ENCODE data around the gene ARL15. TPM values are rescaled to one million over a fixed set of nuclear protein-coding genes. Genes with fewer than 3 reads are reported as not detected.

The ARL15 gene
- total RNA-seq, 1 donor from 2014 or later: 29.5 TPM

- no peak overlapping the region for H3K27ac ChIP-seq
- TF ChIP-seq, protein P1, sequence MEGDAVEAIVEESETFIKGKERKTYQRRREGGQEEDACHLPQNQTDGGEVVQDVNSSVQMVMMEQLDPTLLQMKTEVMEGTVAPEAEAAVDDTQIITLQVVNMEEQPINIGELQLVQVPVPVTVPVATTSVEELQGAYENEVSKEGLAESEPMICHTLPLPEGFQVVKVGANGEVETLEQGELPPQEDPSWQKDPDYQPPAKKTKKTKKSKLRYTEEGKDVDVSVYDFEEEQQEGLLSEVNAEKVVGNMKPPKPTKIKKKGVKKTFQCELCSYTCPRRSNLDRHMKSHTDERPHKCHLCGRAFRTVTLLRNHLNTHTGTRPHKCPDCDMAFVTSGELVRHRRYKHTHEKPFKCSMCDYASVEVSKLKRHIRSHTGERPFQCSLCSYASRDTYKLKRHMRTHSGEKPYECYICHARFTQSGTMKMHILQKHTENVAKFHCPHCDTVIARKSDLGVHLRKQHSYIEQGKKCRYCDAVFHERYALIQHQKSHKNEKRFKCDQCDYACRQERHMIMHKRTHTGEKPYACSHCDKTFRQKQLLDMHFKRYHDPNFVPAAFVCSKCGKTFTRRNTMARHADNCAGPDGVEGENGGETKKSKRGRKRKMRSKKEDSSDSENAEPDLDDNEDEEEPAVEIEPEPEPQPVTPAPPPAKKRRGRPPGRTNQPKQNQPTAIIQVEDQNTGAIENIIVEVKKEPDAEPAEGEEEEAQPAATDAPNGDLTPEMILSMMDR (IDR thresholded peaks at IDR 0.05): no peak
- no peak for ATAC-seq
- no peaks in the 10 kb centered on the region for H3K36me3 ChIP-seq
- H3K27me3 ChIP-seq: no peaks in the 10 kb centered on the region
- H3K9me3 ChIP-seq: no peaks in the 10 kb centered on the region
- H3K4me3 ChIP-seq: no peak overlapping the region
- intact Hi-C loops (cut with DNase I): no loop called here
- no peaks in the 10 kb centered on the region for H3K4me1 ChIP-seq
- DNase-seq: no peak
Observed at GRCh38 chr5:53908757-53909156, 401.6 kb downstream of the ARL15 start.

DNA sequence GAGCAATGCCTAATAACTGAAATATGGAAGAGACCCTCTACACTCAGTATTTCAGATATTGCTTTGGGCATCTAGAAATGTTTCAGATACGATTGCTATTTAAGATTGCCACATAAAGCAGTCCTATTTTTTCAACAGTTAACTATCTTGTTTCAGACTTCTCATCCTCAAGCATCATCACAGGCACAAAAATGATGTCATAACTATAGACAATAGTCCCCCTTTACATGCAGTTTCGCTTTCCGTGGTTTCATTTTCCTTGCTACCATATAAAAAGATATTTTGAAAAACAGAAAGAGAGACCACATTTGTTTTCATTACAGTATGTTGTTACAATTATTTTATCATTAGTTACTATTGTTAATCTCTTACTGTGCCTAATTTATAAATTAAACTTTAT lies 402.5 kb downstream of the ARL15 start:
- ATAC-seq (no peak), DNase-seq (no peak)
- H3K36me3 ChIP-seq: no peaks in the 10 kb centered on the region
- no peaks in the 10 kb centered on the region for H3K27me3 ChIP-seq
- no peaks in the 10 kb centered on the region for H3K4me1 ChIP-seq
- no peak overlapping the region for H3K27ac ChIP-seq
- H3K9me3 ChIP-seq: no peaks in the 10 kb centered on the region
- no peak overlapping the region for H3K4me3 ChIP-seq
- TF ChIP-seq, protein P1 (IDR thresholded peaks at IDR 0.05): no peak
- intact Hi-C loops (cut with DNase I): no loop called here

- Histone ChIP-seq H3K27me3 (no peaks in the 10 kb centered on the region), H3K27ac (no peak overlapping the region), H3K4me3 (no peak overlapping the region), H3K4me1 (no peaks in the 10 kb centered on the region), H3K9me3 (no peaks in the 10 kb centered on the region), H3K36me3 (no peaks in the 10 kb centered on the region)
- TF ChIP-seq, protein P1 (IDR thresholded peaks at IDR 0.05): no peak
- intact Hi-C loops (cut with DNase I): no loop called here
- DNase-seq (no peak), ATAC-seq (no peak)
Observed at GRCh38 chr5:53906736-53907135, 403.6 kb downstream of the ARL15 start.

GRCh38 chr5:53902296-53902907 lies 408.0 kb downstream of the ARL15 start:
- H3K36me3 ChIP-seq: no peaks in the 10 kb centered on the region
- no peaks in the 10 kb centered on the region for H3K27me3 ChIP-seq
- ATAC-seq (no peak), DNase-seq (no peak)
- H3K9me3 ChIP-seq: no peaks in the 10 kb centered on the region
- H3K4me1 ChIP-seq: no peaks in the 10 kb centered on the region
- H3K27ac ChIP-seq: no peak overlapping the region
- H3K4me3 ChIP-seq: no peak overlapping the region
- intact Hi-C loops (cut with DNase I): no loop called here
- TF ChIP-seq, protein P1 (IDR thresholded peaks at IDR 0.05): no peak

DNA sequence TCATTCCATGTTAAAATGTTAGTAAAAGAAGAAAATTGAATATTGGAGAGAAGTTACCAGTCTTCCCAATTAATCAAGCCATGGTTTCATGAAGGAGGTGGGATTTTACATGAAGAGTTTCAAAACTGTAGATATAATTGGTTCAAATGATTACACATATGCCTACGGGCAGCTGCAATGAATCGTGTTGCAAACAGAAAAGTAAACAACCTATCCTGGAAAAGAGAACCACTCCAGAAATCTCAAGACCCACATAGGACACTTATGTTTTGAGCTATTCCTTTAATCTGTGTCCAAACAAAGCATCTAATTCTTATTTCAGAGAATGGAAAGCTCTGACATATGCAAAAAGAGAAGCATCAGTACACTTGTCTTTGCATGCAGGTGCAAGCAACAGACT lies 409.7 kb downstream of the ARL15 start:
- DNase-seq: no peak
- intact Hi-C loops (cut with DNase I): no loop called here
- no peak for ATAC-seq
- H3K4me1 ChIP-seq: no peaks in the 10 kb centered on the region
- no peaks in the 10 kb centered on the region for H3K27me3 ChIP-seq
- H3K27ac ChIP-seq: no peak overlapping the region
- H3K36me3 ChIP-seq: no peaks in the 10 kb centered on the region
- H3K9me3 ChIP-seq: no peaks in the 10 kb centered on the region
- H3K4me3 ChIP-seq: no peak overlapping the region
- TF ChIP-seq, protein P1 (IDR thresholded peaks at IDR 0.05): no peak
